HG02763 (cell line): ENCODE data around the gene IL15RA.
"Not testable (repeated sequence)": the region's sequence is repeated elsewhere in the genome, so short reads cannot be mapped to it uniquely, and the experiment has no call there.

Source experiments
- ATAC-seq: cut with Tn5 transposase; IDR thresholded peaks from one replicate; pipeline ENCODE4 v1.9.1; 2021; ENCODE audit warnings: mild to moderate bottlenecking, moderate library complexity; ENCODE audit not compliant: unreplicated experiment

The IL15RA gene

DNA sequence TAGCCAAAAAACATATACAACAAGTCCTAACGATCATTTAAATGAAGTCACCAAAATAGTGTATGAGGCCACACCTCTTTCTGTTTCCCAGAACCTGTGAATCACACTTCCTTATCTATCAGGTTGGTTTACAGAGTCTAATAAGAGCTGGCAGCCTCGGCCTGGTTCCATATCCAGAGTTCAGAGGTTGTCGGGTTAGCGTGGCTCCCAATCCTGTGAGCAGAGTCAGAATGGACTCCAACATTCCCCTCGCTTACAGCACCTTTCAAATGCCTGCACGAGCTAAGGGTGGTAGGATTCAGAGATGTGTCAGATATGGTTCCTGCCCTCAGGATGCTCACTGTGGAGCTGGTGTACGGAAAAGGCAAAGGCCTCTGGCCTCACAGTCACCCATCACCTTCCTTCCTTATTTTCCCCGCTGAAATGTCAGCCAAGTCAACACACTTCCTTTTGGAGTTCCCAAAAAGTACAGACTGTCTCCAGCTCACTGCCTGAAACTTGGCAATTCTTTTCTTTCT is 6.0 kb downstream of the IL15RA start:
- no peak for ATAC-seq

DNA sequence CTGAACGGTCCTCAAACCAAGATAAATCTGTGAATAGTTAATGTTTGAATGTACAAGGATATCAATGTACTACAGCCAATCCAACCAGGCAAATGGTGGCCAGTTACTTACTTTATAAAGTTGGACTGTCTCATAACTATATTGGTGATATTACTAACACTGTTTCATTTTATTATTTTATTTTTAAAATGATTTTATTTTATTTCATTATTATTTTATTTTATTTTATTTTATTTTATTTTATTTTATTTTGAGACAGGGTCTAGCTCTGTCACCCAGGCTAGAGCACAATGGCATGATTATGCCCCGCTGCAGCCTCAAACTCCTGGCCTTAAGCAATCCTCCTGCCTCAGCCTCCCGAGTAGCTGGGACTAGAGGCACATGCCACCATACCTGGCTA is 6.8 kb downstream of the IL15RA start:
- ATAC-seq = no peak

DNA sequence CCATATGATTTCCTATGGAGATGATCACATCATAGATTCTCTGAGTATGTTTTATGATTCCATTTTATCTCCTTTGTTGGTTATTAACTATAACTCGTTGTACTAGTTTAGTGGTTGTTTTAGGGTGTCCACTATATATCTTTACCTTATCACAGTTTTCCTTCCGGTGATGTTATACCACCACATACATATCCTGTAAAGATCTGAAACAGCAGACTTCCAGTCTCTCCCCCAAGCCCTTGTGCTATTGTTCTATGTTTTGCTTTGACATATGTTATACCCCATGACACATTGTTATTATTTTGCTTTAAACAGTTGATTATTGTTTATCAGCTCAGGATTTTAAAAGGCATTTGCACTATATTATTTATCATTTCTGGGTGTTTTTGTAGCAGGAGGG is 7.3 kb downstream of the IL15RA start:
- no peak for ATAC-seq

DNA sequence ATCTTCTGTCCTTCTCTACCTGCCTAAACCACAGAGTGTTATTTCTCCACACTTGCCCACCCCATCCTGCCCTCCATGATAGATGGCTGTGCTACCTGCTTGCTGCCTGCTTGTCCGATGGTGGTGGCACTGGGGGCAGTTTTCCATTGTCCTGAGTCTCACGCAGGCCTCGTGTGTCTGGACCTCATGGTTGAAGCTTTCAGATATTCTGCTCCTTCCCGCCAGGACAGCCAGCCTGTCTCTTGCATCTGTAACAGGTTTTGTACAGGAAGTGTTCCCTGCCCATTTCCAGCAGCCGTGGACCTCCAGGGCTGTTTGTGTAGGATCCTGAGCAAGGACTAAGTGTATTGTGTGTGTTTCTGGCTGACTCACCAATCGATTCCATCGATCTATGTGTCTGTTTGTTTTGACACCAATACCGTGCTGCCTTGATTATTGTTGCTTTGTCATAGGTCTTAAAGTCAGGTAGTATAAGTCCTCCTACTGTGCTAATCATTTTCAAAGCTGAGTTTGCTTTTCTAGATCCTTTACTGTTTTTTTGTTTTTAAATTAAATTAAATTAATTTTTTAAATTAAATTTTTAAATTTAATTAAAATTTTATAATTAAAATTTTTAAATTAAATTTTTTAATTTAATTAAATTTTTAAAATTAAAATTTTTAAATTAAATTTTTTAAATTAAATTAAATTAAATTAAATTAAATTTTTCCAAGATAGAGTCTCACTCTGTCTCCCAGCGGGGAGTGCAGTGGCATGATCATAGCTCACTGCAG is 8.5 kb downstream of the IL15RA start:
- ATAC-seq = no peak

DNA sequence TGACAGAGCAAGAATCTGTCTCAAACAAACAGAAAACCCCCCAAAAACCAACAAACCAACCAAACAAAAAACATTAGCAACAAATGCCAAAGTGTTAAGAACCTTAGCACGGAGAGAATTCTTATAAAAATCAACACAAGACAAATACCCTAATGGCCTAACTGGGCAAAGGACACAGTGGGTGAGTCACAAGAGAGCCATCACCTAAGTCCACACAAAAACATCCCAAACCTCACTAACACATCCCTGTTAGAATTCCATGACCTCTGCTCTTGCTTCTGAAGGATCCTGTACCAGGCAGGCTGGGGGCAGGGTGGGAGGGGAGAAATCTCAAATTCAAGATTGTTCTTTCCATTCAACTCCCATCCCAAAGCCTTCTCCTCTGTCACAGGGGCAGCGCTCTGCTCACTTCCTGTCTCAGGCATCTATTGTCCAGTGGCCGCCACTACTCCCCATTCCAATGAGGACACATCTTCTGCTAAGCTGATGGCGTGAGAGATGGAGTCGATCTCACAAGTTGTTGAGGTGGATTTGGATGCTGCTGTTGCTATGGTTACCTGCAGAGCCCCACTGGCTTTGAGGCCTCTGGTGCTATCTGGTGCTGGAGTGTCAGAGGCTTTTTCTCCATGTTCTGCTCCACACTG is 9.2 kb downstream of the IL15RA start:
- ATAC-seq = no peak

DNA sequence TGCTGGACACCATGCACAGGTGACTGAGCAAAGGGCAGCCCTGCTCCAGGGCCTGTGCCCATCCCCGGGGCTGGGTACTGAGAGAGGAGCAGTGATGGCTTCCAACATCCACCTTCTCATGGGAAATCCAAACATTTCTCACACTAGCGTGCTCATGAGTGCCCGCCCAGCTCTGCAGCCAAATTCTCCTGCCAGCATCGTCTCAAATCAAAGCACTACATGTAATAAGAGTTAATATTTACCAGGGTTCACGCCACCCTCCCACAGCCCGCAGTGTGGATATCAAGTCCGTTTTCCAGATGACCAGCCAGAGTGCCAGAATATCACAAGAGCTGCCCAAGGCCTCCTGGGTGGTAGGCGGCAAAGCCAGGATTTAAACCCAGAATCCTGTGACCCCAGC is 12.1 kb downstream of the IL15RA start:
- no peak for ATAC-seq

DNA sequence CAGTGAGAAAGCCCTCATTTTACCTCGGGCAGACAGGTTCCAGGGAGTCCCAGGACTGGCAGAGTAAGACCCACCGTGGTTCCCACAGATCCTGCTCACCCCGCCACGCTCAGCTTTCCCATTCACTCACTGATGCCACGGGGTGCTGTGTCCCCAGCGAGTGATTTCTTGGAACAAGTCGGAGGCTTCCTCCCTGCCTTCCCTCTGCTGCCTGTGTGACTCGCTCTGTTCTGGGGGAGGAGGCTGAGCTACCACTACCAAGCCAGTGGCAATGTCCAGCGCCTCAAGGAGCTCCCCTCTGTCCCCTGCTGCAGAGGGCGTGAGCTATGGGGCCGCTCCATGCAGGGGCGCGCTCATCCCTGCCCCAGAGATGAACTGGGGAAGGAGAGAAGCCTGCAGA is 12.6 kb downstream of the IL15RA start:
- no peak for ATAC-seq

DNA sequence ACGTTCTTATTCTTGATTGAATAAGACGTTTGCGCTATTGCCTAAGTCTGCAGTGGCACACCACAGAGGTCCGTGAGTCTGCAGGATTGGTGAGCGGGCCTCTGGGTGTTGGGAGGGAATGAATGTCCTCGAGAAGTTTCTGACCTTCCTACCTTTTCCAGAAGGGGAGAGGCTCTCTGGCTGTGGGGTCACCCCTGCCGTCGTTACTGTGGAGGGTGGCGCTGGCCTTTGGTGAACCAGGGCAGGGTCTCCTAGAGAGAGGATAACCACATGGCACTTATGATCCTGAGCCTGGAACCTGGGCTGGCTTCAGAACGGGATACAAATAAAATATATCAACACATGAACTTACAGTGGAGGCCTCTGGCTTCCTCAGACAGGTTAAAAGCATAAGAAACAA is 13.8 kb downstream of the IL15RA start:
- ATAC-seq = no peak

DNA sequence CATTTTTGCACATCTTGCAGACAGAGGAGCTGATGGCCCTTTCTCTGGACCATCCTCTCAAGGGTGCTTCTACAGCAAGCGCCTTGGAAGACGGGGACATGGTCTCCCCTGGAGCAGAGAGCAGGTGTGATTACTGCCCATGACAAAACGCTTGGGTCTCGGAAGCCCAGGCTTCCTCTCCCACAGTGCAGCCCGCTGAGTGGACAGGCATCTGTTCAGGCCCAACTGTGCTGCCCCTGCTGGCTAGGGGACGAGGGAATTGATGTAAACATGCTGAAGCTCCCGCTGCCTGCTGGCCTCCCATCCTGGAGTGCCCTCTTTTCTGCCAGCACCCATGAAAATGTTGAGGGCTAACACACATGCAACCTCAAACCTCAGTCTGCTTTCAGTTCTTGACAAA is 14.3 kb downstream of the IL15RA start:
- ATAC-seq = no peak

DNA sequence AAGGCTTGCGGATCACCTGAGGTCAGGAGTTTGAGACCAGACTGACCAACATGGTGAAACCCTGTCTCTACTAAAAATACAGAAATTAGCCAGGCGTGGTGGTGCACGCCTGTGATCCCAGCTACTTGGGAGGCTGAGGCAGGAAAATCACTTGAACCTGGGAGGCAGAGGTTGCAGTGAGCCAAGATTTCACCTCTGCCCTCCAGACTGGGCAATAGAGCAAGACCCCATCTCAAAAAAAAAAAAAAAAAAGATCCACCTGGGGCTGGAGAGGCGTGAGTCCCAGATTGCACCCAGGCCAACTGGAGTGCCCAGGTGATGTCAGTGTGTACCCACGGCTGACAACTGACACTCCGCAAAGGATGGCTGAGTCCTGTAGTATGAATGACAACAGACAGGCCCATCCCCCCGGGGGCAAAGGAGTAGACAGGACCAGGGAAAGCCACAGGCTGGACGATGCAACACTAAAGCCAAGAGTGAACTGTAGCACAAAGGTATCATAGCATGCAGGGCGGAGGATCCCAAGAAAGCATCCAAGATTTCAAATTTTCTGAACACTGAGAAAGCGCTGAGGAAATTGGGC is 14.9 kb downstream of the IL15RA start:
- ATAC-seq = not testable (repeated sequence)

DNA sequence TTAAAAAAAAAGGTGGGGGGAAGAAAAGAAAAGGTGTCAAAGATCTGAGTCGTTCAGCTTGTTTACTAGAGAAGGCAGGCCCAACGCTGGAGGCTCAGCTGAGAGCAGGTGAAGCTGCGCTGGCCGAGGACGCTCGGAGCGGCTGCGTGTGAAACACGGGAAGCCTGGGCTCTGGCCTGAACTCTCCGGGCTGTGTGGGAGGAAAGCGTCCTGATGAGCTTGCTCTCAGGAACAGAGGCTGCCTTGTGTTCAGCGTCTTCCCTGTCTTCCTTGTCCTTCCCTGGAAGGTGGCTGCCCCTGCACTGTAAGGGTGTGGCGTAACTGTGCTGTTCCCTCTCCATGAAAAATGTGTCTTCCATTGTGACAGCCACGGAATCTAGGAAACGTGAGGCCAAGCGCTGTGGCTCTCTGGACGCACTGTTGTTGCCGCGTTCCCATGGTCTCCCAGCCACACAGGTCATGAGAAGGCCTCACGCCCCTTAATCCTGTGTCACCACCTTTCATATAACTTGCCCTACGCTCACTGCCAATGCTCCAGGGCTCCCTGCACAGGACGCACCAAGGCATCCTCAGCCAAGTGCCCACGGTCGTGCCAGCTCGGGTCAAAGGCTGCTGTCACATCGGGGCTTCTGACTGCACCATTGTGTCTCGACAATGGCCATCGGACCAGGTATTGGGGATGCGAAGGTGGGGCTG is 15.8 kb downstream of the IL15RA start:
- ATAC-seq = no peak

DNA sequence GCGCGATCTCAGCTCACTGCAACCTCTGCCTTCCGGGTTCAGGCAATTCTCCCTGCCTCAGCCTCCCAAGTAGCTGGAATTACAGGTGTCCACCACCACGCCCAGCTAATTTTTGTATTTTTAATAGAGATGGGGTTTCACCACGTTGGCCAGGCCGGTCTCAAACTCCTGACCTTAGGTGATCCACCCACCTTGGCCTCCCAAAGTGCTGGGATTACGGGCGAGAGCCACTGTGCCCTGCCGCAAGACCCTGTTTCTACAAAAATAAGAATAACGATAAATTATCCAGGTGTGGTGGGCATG is 16.4 kb downstream of the IL15RA start:
- ATAC-seq = not testable (repeated sequence)

DNA sequence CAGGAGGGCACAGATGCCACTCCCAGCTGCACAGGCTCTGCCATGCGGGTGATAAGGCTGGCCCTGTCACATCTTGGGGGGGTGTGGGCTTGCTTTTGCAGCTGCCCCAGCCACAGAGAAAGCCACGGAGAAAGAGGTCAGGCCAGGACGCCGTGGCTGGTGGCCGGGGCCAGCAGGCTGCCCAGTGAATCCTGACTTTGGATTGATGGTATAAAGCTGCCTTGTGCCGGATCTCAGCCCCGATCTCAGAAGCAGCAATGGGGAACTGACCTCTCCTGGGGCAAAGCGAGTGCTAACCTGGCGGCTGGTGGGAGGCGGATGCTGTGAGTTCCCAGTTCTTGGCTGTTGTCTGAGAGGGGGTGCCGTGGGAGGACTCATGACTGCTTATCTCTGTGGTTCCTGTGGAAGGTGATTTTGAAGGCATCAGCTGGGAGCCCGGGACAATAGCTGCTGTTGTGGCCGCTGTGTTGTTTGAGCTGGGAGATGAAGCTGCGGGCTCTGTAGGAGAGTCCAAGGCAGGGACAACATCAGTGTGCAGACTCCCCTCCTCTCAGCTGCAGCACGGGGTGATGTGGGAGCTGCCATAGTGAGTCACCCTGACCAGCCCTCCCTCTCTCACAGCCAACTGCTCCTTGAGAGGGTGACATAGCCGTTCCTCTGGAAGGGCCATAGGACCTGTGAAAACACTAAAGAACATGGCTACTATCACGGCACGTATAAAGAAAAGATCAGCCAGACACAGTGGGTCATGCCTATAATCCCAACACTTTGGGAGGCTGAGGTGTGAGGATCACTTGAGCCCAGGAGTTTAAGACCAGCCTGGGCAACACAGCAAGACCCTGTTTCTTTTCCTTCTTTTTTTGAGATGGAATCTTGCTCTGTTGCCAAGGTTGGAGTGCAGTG is 17.0 kb downstream of the IL15RA start:
- no peak for ATAC-seq

DNA sequence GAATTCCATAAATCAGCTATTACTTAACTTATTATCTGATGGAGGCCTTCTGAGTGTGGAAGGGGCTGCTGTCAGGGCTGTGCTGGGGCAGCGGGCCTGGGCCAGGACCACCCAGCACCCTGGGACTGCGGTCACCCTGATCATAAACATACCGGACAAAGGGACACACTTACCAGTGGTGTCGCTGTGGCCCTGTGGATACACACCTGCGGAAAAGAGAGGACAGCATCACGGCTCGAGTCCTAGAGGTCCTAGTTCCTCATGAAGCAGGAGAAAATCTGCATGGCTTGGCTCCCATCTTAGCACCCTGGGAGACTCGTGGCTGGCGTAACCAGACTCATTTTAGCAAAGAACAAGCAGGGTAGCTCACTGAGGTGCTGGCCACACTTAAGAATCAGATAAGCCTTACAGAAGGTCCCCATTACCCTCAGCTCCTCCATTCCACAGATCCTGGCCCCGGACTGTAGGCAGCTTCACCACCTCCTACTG is 17.7 kb downstream of the IL15RA start:
- ATAC-seq = no peak

DNA sequence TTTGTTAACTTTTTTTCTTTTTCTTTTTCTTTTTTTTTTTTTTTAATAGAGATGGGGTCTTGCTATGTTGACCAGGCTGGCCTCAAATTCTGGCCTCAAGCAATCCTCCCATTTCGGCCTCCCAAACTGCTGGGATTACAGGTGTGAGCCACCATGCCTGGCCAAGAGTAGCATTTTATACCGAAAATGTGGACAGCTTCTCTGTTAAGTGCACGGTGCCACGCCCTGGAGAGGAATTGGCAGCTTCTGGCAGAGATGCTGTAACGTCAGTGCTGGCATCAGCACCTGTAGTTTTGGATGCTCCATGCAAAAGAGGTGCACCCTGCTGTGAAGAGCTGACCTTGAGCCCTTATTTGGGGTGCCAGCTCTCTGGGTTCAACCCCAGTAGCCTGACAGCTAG is 18.2 kb downstream of the IL15RA start:
- no peak for ATAC-seq

DNA sequence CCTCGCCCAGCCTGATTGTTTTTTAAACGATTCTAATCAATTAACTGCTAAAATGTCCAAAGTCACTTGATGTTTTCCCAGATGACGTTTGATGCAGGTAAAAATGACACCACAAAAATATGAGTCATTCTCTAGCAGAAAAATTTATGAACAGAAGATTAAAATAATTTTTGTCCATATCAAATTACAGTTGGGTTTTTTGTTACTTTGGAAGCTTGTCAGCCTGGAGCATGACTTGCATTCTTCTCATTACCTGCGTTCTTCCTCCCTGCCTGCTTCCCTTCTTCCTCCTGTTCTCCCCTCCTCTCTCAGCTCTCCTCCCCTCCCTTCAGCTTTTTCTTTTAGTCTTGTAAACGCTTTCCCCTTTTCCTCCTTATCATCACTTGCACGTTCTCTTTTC is 18.7 kb downstream of the IL15RA start:
- ATAC-seq = no peak

DNA sequence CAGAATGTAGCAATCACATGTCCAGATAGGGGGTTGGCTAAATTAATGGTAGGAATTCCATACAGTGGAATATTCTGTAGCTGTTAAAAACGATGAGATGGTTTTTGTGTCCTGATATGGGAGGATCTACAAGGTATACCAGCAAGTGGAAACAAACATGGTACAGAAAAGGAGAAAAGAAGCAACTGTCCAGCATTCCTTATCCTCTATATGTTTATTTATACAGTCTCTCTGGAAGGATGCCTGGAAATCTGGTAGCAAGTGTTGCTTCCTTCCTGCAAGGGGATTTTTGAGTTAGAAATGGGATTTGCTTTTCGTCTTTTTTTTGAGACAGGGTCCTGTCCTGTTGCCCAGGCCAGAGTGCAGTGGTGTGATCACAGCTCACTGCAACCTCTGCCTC is 19.3 kb downstream of the IL15RA start:
- ATAC-seq = no peak

DNA sequence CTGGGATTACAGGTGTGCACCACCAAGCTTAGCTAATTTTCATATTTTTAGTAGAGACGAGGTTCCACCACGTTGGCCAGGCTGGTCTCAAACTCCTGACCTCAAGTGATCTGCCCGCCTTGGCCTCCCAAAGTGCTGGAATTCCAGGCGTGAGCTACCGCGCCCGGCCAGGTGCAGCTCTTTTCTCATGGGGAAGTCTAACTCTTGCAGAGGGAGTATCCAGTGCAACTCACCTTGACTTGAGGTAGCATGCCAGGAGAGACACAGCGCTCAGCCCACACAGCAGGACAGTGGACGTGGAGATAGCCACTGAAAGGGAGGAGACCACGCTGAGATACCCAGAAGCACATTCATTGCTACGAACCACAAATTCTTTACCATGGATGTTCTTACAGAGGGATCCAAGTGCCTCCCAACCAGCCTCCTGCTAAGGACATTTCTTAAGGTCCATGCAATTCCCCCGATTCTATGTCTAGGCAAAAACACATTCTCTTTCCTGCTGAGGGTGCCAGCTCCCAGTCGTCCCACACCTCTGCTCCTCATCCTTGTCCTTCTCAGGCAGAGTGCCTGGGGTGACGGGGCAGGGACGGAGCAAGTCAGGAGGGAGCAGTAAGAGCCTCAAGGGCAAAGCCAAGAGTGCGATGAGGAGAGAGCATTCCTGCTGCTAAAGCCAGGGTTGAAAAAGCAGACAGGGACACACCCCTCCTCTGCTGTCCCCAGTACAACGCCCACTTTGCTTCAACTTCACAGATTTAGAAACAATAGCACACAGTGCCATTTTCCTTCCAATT is 21.0 kb downstream of the IL15RA start:
- no peak for ATAC-seq

DNA sequence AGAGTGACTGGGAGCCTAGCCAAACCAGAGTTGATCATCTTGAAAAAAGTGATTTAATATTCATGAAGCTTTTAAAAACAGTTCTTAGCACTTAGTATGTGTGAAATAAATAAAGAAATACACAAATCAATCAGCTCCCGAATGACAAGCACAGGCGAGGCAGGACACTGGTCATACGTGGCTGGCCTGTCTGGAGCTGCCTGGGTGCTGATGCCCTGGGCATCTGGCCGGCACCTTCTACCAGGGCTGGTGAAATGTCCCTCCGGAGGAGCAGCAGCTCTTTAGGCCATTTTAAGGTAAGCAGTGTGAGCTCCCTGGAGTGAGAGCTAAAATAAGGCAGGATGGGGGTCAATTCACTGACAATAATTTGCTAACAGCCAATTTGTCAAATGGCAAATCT is 23.7 kb downstream of the IL15RA start:
- ATAC-seq = no peak
